Measurements from ENCODE around the gene ATRX.

ATRX gene

GRCh38 chrX:77484045-77484444, 302.0 kb downstream of the ATRX start:
- H3K4me3 ChIP-seq (ENCODE audit: low read depth, low read length): no peak overlapping the region
- no peak for TF ChIP-seq CTCF (IDR thresholded peaks at IDR 0.05; ENCODE audit: low read depth, low read length, missing control alignments)

GRCh38 chrX:77455437-77455836, 330.6 kb downstream of the ATRX start:
- DNase-seq (ENCODE audit: low read depth): no peak
- no peak overlapping the region for H3K4me3 ChIP-seq (ENCODE audit: low read depth, low read length)
- TF ChIP-seq CTCF (IDR thresholded peaks at IDR 0.05; ENCODE audit: low read depth, low read length, missing control alignments): no peak

More at GRCh38 chrX:77484045-77484444, 302.0 kb downstream of the ATRX start:
- DNase-seq (ENCODE audit: low read depth): no peak
